ENCODE data around the gene MRPS6. TPM values are rescaled to one million over a fixed set of nuclear protein-coding genes. Genes with fewer than 3 reads are reported as not detected.

MRPS6 gene
- total and polyA plus RNA-seq, 10 of the 15 experiments (the other 5 are each of a cell fraction or from before 2014, with no cell fraction given): 32.5 to 232 (median 90.3) TPM

- TF ChIP-seq NFIC (IDR thresholded peaks at IDR 0.05; ENCODE audit: low read depth, low read length): no peak
- TF ChIP-seq BMI1 (IDR thresholded peaks at IDR 0.05; ENCODE audit: borderline replicate concordance): no peak
- TF ChIP-seq FOS (IDR thresholded peaks at IDR 0.05; ENCODE audit: borderline replicate concordance, extremely low read depth, insufficient read length): no peak
- no peak for TF ChIP-seq IRF3 (IDR thresholded peaks at IDR 0.05)
Observed at GRCh38 chr21:34110594-34111202, 37.3 kb downstream of the MRPS6 start (continued).

- Histone ChIP-seq H3K27me3 (replicated peaks in 1 of 2; ENCODE audit: control insufficient read depth in 2 of 2, insufficient read depth in 2 of 2, low read length in 1 of 2) (no peaks in the 10 kb centered on the region), H4K20me1 (ENCODE audit: control insufficient read depth, insufficient read depth) (no peaks in the 10 kb centered on the region), H3K79me2 (ENCODE audit: control insufficient read depth, insufficient read depth, low read length) (peaks cover 1% of the 10 kb centered on the region), H3K9ac (ENCODE audit: control insufficient read depth, insufficient read depth, low read length) (no peak overlapping the region), H3K4me1 (ENCODE audit: control insufficient read depth, insufficient read depth, low read length) (no peaks in the 10 kb centered on the region), H3K4me3 (no peak overlapping the region), H3K27ac (ENCODE audit: control insufficient read depth, insufficient read depth) (no peak overlapping the region), H3K36me3 (ENCODE audit: control insufficient read depth in 2 of 2, insufficient read depth in 2 of 2, low read length in 1 of 2) (peaks cover 0 to 5% of the 10 kb centered on the region in 2 experiments; a peak in 1 of 4 replicates), H3K9me3 (replicated peaks; ENCODE audit: control insufficient read depth, insufficient read depth, low read length) (no peaks in the 10 kb centered on the region; the same call in 2 of the 3 replicates), H2AFZ (ENCODE audit: control insufficient read depth, low read depth, low read length) (no peak overlapping the region), H3K4me2 (ENCODE audit: control insufficient read depth, insufficient read depth) (no peak overlapping the region)
- POLR2A ChIA-PET: no interaction called here
- CTCF ChIA-PET: no interaction called here
- ATAC-seq (no peak), FAIRE-seq (no peak), DNase-seq (ENCODE audit: low read depth, low spot score) (no peak)
- RAD21 ChIA-PET (ENCODE audit: unreplicated experiment): interaction anchor here (0.6 kb wide), 1 partner anchor 30 kb away, joined by 3 read pairs; no protein-coding TSS in a partner anchor
- BruUV-seq (replicated peaks): no TSS peak
- in situ Hi-C loops (cut with MboI) (no loop called here), intact Hi-C loops (cut with micrococcal nuclease; ENCODE audit: unreplicated experiment) (loop anchor here (10.0 kb wide), 1 partner anchor 212 kb away; no protein-coding TSS in a partner anchor)
- SMC1A ChIA-PET (ENCODE audit: uncharacterized antibody, unreplicated experiment): no interaction called here
- 92% methylated on average over 6 of the region's 6 CpGs for WGBS (ENCODE audit: insufficient coverage, insufficient replicate concordance, low lambda C conversion rate, missing lambda C conversion rate)
- TF ChIP-seq IRF4 (IDR thresholded peaks at IDR 0.05; ENCODE audit: low read depth, low read length) (no peak), CBX3 (IDR thresholded peaks at IDR 0.05; ENCODE audit: borderline replicate concordance, low read depth) (no peak), JUND (IDR thresholded peaks at IDR 0.05; ENCODE audit: low read depth, low read length) (no peak), WRNIP1 (IDR thresholded peaks at IDR 0.05; ENCODE audit: borderline replicate concordance, low read depth, low read length) (no peak), MTA3 (IDR thresholded peaks at IDR 0.05; ENCODE audit: borderline replicate concordance, low read length) (no peak), ATF7 (IDR thresholded peaks at IDR 0.05; ENCODE audit: low read depth) (no peak), MYB (IDR thresholded peaks at IDR 0.05; ENCODE audit: borderline replicate concordance, low read depth, low read length) (no peak)
Observed at GRCh38 chr21:34112316-34113033, 39.1 kb downstream of the MRPS6 start.

All from GM12878 (cell line).